Renal cortex interstitium (tissue), 11 donors: ENCODE results near the gene FBLN2. TPM values are rescaled to one million over a fixed set of nuclear protein-coding genes. Genes with fewer than 3 reads are reported as not detected.
"Not testable (repeated sequence)": the region's sequence is repeated elsewhere in the genome, so short reads cannot be mapped to it uniquely, and the experiment has no call there.

Experiments
- DNase-seq, 11 donors: peaks; one replicate each; pipeline ENCODE4 v3.0.0-alpha.2; 2013; ENCODE audit warnings: low read depth in 9 of 11, low spot score in 4 of 11; ENCODE audit errors: extremely low read depth in 1 of 11
- polyA plus RNA-seq, 3 donors: library from polyadenylated mRNA; unstranded; fragments of 120-200 nt; gene quantifications; one replicate each; pipeline ENCODE4 v1.2.1, GENCODE V29; 2013; ENCODE audit not compliant: insufficient read length in 3 of 3

The FBLN2 gene
- polyA plus RNA-seq, 3 donors, result 20.0 to 33.8 (median 23.2) TPM

GRCh38 chr3:13509059-13509815 is 39.7 kb upstream of the FBLN2 start:
- DNase-seq, result no peak

- no peak for DNase-seq
Measured at GRCh38 chr3:13509816-13510192, 39.1 kb upstream of the FBLN2 start.

- no peak for DNase-seq
Measured at GRCh38 chr3:13512451-13512850, 36.5 kb upstream of the FBLN2 start.

- no peak for DNase-seq
Measured at GRCh38 chr3:13513051-13513912, 35.6 kb upstream of the FBLN2 start.

- DNase-seq, result no peak
Measured at GRCh38 chr3:13513913-13514517, 34.9 kb upstream of the FBLN2 start.

GRCh38 chr3:13514639-13515435 is 34.1 kb upstream of the FBLN2 start:
- no peak for DNase-seq

- no peak for DNase-seq
Measured at GRCh38 chr3:13515786-13516759, 32.9 kb upstream of the FBLN2 start.

GRCh38 chr3:13516760-13517135 is 32.2 kb upstream of the FBLN2 start:
- no peak for DNase-seq

GRCh38 chr3:13517253-13517977 is 31.5 kb upstream of the FBLN2 start:
- no peak for DNase-seq

GRCh38 chr3:13518516-13518953 is 30.4 kb upstream of the FBLN2 start:
- DNase-seq, result no peak

GRCh38 chr3:13519006-13519791 is 29.7 kb upstream of the FBLN2 start:
- DNase-seq, result no peak

- DNase-seq, result no peak
Measured at GRCh38 chr3:13520326-13520880, 28.5 kb upstream of the FBLN2 start.

- DNase-seq, result no peak
Measured at GRCh38 chr3:13521309-13521708, 27.6 kb upstream of the FBLN2 start.

GRCh38 chr3:13521749-13522148 is 27.2 kb upstream of the FBLN2 start:
- DNase-seq, result not testable (repeated sequence)

GRCh38 chr3:13522236-13522635 is 26.7 kb upstream of the FBLN2 start:
- DNase-seq, result no peak

GRCh38 chr3:13524979-13525669 is 23.8 kb upstream of the FBLN2 start:
- no peak for DNase-seq
